Measurements from ENCODE around the gene AP5M1. TPM values are rescaled to one million over a fixed set of nuclear protein-coding genes. Genes with fewer than 3 reads are reported as not detected.

Gene AP5M1
- polyA plus RNA-seq, 1 donor from 2014 or later, result 40.0 TPM

DNA sequence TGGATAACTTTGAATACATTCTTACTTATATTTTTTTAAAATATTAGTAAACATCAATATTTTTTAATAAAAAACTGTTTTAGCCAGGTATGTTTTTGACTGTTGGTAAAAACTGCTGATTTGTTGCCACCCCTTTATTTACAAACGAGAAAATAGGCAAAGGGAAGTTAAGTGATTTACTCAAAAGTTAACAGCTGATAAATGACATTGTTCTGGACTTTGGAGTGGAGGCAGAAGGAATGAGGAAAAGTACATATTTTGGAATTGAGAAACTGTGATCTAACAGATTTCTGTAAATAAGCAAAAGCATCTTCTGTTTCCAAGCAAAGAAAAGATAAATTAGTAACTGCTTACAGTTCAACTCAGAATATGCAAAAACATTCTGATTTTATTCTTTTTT is 4.5 kb downstream of the AP5M1 start:
- H3K4me3 ChIP-seq (ENCODE audit: low read length), result no peak overlapping the region
- peaks cover 53% of the 10 kb centered on the region for H3K79me2 ChIP-seq (replicated peaks; ENCODE audit: insufficient read depth, low read length)
- no peaks in the 10 kb centered on the region for H3K36me3 ChIP-seq (ENCODE audit: insufficient read depth, low read length)
- no peak overlapping the region for H3K9ac ChIP-seq (ENCODE audit: low read length)
- no peak for TF ChIP-seq MXI1 (conservative IDR thresholded peaks at IDR 0.05; ENCODE audit: poor library complexity, severe bottlenecking)
- TF ChIP-seq, protein P1, sequence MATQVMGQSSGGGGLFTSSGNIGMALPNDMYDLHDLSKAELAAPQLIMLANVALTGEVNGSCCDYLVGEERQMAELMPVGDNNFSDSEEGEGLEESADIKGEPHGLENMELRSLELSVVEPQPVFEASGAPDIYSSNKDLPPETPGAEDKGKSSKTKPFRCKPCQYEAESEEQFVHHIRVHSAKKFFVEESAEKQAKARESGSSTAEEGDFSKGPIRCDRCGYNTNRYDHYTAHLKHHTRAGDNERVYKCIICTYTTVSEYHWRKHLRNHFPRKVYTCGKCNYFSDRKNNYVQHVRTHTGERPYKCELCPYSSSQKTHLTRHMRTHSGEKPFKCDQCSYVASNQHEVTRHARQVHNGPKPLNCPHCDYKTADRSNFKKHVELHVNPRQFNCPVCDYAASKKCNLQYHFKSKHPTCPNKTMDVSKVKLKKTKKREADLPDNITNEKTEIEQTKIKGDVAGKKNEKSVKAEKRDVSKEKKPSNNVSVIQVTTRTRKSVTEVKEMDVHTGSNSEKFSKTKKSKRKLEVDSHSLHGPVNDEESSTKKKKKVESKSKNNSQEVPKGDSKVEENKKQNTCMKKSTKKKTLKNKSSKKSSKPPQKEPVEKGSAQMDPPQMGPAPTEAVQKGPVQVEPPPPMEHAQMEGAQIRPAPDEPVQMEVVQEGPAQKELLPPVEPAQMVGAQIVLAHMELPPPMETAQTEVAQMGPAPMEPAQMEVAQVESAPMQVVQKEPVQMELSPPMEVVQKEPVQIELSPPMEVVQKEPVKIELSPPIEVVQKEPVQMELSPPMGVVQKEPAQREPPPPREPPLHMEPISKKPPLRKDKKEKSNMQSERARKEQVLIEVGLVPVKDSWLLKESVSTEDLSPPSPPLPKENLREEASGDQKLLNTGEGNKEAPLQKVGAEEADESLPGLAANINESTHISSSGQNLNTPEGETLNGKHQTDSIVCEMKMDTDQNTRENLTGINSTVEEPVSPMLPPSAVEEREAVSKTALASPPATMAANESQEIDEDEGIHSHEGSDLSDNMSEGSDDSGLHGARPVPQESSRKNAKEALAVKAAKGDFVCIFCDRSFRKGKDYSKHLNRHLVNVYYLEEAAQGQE (IDR thresholded peaks at IDR 0.05; ENCODE audit: borderline replicate concordance), result no peak
- TF ChIP-seq POLR2AphosphoS5 (IDR thresholded peaks at IDR 0.05), result no peak
- TF ChIP-seq RAD21 (conservative IDR thresholded peaks at IDR 0.05), result no peak
- no peak for TF ChIP-seq EZH2 (IDR thresholded peaks at IDR 0.05; ENCODE audit: borderline replicate concordance, insufficient read depth, low read length, poor library complexity, severe bottlenecking)
- no peak for TF ChIP-seq TAF1 (IDR thresholded peaks at IDR 0.05; ENCODE audit: low read depth)
- no peak for TF ChIP-seq SMC3 (conservative IDR thresholded peaks at IDR 0.05; ENCODE audit: poor library complexity)
- TF ChIP-seq, protein P2, sequence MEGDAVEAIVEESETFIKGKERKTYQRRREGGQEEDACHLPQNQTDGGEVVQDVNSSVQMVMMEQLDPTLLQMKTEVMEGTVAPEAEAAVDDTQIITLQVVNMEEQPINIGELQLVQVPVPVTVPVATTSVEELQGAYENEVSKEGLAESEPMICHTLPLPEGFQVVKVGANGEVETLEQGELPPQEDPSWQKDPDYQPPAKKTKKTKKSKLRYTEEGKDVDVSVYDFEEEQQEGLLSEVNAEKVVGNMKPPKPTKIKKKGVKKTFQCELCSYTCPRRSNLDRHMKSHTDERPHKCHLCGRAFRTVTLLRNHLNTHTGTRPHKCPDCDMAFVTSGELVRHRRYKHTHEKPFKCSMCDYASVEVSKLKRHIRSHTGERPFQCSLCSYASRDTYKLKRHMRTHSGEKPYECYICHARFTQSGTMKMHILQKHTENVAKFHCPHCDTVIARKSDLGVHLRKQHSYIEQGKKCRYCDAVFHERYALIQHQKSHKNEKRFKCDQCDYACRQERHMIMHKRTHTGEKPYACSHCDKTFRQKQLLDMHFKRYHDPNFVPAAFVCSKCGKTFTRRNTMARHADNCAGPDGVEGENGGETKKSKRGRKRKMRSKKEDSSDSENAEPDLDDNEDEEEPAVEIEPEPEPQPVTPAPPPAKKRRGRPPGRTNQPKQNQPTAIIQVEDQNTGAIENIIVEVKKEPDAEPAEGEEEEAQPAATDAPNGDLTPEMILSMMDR (IDR thresholded peaks at IDR 0.05; ENCODE audit: poor library complexity, severe bottlenecking), result no peak
- no peak for TF ChIP-seq EP300 (conservative IDR thresholded peaks at IDR 0.05; ENCODE audit: poor library complexity, severe bottlenecking)
- no peak overlapping the region for H3K27ac ChIP-seq (ENCODE audit: low read length)
- H3K9me3 ChIP-seq (ENCODE audit: low read length), result no peaks in the 10 kb centered on the region
- H3K4me2 ChIP-seq (ENCODE audit: low read length), result no peak overlapping the region
- H3K9me2 ChIP-seq (ENCODE audit: insufficient read depth, low read length), result no peaks in the 10 kb centered on the region
- H2AFZ ChIP-seq (ENCODE audit: low read depth, low read length), result no peak overlapping the region
- peaks cover 11% of the 10 kb centered on the region for H3F3A ChIP-seq (ENCODE audit: insufficient read depth, low read length, poor library complexity, severe bottlenecking)
- no peaks in the 10 kb centered on the region for H4K20me1 ChIP-seq (ENCODE audit: insufficient read depth)
- H3K27me3 ChIP-seq (ENCODE audit: insufficient read depth, low read depth, low read length), result no peaks in the 10 kb centered on the region

DNA sequence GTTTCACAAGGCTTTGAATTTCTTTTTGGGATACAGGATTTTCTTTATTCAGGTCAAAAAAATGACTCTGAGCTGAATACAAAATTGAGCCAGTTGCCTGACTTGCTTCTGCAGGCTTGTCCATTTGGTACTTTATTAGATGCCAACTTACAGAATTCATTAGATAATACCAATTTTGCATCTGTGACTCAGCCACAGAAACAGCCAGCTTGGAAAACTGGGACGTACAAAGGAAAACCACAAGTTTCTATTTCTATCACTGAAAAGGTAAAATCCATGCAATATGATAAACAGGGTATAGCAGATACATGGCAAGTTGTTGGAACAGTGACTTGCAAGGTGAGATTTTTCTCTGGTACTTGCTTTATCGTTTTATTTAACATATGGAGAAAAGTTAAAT is 5.8 kb downstream of the AP5M1 start:
- Histone ChIP-seq H3K79me2 (replicated peaks; ENCODE audit: insufficient read depth, low read length) (peaks cover 53% of the 10 kb centered on the region), H2AFZ (ENCODE audit: low read depth, low read length) (no peak overlapping the region), H4K20me1 (ENCODE audit: insufficient read depth) (no peaks in the 10 kb centered on the region), H3K27ac (ENCODE audit: low read length) (no peak overlapping the region), H3K36me3 (ENCODE audit: insufficient read depth, low read length) (no peaks in the 10 kb centered on the region), H3K9ac (ENCODE audit: low read length) (no peak overlapping the region), H3K9me3 (ENCODE audit: low read length) (no peaks in the 10 kb centered on the region), H3K9me2 (ENCODE audit: insufficient read depth, low read length) (no peaks in the 10 kb centered on the region), H3K4me2 (ENCODE audit: low read length) (no peak overlapping the region), H3K27me3 (ENCODE audit: insufficient read depth, low read depth, low read length) (no peaks in the 10 kb centered on the region), H3K4me3 (ENCODE audit: low read length) (no peak overlapping the region), H3F3A (ENCODE audit: insufficient read depth, low read length, poor library complexity, severe bottlenecking) (peaks cover 6% of the 10 kb centered on the region)
- TF ChIP-seq EZH2 (IDR thresholded peaks at IDR 0.05; ENCODE audit: borderline replicate concordance, insufficient read depth, low read length, poor library complexity, severe bottlenecking) (no peak), RAD21 (conservative IDR thresholded peaks at IDR 0.05) (no peak), SMC3 (conservative IDR thresholded peaks at IDR 0.05; ENCODE audit: poor library complexity) (no peak), MXI1 (conservative IDR thresholded peaks at IDR 0.05; ENCODE audit: poor library complexity, severe bottlenecking) (no peak), EP300 (conservative IDR thresholded peaks at IDR 0.05; ENCODE audit: poor library complexity, severe bottlenecking) (no peak), TAF1 (IDR thresholded peaks at IDR 0.05; ENCODE audit: low read depth) (no peak), POLR2AphosphoS5 (IDR thresholded peaks at IDR 0.05) (no peak)
- TF ChIP-seq, protein P1 (IDR thresholded peaks at IDR 0.05; ENCODE audit: borderline replicate concordance), result no peak
- TF ChIP-seq, protein P2 (IDR thresholded peaks at IDR 0.05; ENCODE audit: poor library complexity, severe bottlenecking), result no peak

All from neural cell (in vitro differentiated cells).